ENCODE results near the gene SEPTIN3.

The SEPTIN3 gene

GRCh38 chr22:41969110-41969646 is at the start of gene SEPTIN3:
SEPTIN3 (plus strand) TSS chr22:41969443; CDS start chr22:41971493, 2,050 bp downstream.
- no peak for DNase-seq

GRCh38 chr22:41920271-41920976 is 48.8 kb upstream of the SEPTIN3 start:
- DNase-seq = no peak

- no peak for DNase-seq
Measured at GRCh38 chr22:41922328-41922727, 46.9 kb upstream of the SEPTIN3 start.

- no peak for DNase-seq
Measured at GRCh38 chr22:41922940-41923594, 46.2 kb upstream of the SEPTIN3 start.

DNA sequence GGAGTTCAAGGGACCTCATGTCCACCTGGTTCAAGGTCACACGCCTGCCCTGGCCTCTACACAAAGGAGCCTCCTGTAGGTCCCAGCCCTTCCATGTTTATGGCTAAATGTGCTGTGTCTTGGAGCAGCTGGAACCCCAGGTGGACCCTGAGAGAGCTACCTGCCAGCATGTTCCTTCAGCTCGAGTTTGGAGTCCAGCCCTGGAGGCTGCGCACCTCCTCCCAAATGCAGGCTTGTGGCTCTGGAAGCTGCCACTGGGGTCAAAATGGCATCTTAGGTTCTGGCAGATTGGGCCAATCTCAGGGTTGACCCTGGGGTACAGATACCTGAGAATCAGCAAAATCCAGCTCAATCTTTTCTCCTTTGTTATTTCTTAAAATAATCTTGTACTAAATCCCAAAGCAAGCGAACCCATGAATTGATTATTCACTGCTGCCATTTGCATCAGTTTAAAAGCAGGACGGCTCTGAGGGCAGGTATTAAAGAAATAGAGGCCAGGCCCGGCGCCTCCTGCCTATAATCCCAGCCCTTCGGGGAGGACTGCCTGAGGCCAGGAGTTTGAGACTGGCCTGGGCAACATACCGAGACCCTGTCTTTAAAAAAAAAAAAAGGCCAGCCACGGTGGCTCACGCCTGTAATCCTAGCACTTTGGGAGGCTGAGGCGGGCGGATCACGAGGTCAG is 45.5 kb upstream of the SEPTIN3 start:
- no peak for DNase-seq

DNA sequence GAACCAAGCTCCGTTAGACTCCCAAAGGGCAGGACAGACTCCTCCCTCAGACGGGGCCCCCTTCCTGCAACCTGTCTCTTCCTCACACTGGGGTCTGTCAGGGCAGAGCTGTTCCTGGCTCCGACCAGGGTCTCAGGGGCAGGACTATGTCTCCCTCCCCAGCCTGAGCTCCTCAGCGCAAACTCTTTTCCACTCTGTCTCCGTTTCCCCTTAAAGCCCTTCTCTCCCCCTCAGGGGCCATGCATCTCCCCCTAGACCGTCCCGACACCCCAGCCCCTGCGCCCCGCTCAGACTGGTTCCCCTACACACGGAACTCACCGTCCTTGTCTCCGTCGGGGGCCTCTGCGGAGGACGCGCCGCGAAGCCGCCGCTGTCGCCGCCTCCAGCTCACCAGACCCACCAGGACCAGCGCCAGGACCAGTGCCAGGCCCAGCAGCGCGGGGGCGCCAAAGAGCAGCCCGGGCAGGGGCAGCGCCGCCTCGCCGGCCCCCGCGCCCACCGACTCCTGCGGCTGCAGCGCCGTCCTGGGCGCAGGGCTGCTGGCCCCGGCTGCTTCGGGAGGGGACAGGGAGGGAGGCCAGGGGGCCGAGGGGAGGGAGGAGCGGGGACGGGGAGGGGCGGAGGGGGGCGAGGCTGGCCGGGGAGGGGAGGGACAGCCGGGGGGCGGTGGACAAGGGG is 43.3 kb upstream of the SEPTIN3 start:
- DNase-seq = peak; percentile 80

- DNase-seq = no peak
Measured at GRCh38 chr22:41927813-41928212, 41.4 kb upstream of the SEPTIN3 start.

DNA sequence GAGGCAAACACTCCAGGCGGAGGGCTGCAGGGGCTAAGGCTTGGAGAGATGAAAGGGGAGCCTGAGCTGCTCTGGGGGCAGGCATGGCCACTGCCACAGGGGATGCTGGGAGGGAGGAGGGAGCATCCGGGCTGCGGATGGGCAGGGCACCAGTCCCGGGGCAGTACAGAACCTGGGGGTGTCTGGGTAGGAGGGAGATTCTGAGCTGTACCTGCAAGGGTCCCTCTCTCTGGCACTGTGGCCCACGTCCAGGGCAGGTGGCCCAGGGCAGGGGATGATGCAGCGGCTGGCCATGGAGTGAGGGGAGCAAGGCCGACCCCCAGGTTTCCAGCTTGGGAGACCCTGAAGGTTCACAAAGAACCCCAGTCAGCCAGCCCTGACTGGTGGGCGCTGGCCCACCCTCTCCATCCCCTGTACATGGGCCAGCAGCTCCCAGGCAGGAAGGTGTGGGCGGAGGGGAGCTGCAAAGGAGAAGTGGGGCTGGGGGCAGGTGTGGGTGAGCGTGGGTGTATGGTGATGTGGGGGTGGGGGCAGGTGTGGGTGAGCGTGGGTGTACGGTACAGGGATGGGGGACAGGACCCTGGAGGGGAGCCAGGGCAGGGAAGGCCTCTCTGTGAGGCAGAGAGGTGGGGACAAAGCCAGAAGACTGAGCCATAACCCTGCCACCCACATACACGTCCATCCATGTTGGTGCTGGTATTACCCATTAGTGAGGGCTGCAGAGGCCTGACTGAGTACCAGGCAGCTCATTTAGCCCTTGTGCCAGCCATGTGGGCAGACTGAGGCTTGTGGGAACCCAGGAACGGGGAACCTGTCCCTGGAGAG is 40.4 kb upstream of the SEPTIN3 start:
- no peak for DNase-seq

DNA sequence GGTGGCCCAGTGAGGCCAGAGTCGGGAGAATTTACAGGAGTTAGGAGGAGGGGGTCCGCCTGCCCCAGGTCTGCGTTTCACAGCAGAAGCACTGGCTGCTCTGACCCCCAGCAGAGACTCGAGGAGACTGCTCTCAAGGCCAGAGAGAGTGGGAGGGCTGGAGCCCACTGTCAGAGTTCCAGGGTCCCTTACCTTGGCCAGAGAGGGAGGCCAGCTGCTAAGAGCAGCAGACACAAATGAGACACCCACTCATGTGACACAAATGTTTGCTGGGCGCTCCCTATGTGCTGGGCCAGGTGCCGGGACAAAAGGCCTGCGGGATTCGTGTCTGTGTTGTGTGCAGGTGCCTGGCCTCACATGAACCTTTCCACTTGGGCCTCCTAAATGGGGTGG is 39.8 kb upstream of the SEPTIN3 start:
- no peak for DNase-seq

DNA sequence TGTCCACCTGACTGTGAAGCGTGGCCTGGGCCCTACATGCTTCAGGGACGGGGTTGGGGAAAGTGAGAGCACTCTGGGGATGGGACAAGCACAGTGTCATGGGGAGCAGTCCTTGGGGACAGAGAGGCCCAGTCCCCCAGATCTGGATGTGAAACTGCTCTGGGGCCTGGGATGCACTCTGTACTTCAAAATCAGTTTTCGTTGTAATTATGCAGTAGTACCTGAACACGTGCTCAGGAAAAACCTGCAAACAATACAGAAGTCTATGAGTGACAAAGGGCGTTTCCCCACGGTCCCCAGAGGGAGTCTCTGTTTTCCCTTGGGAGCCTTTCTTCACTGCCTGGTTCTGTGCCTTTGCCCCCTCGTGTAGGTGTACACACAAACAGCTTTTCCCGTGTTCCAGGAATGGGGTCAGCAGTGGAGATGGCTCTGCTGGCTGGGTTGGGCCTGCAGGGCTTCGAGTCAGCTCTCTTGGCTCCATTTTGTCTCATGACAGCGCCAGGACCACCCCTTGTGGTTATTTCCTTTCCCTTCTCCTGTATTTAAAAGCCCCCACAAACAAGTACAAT is 37.5 kb upstream of the SEPTIN3 start:
- DNase-seq = no peak

DNA sequence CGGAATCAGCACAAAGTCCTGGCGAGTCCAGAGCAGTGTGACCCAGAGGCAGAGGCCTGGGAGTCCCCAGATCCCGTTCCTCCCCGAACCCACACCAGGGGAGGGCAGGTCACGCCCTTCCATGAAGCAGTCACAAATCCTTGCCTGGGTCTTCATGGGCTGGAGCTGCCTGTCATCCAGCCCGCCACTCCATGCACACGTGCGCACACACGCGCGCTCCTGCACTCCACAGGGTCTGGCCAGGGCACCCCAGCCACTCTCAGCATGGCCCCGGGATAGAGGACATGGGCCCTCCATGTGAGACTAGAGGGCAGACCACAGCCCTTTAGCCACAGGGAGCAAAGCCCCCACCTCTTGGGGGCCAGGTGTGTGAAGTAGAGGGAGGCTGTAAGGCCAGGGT is 36.9 kb upstream of the SEPTIN3 start:
- no peak for DNase-seq

DNA sequence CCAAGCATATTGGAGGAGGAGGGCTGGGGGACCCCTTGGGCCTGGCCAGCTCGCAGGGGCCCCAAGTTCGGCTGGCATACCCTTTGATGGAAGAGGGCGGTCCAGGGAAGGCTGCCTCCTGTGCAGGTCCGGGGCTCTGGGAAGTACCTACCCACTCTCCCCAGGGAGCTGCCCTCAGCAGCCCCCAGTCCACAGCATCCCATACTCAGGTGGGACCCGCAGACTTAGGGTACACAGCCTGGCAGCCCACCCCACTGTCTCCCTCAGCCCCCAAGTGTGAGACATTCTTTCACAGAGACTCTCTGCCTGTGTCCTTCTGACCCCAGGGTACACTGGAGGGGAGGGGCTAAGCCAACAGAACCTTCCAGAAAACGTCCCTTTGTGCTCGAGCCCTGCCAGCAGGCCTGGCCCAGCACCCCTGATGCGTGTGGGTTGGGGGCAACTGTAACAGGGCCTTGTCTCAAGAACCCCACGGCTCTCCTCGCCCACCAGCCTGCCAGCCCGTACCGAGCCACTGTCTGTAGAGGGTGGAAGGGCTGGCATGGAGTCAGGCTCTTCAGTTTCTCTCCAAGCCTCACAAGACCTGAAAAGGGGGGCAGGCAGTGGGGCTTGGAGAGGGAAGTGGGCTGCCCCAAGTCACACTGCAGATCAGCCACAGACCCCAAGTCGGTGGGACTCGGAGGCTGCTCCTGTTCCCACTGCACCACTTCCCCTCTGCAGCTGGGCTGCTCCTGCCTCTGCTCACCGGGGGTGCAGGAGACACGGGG is 35.6 kb upstream of the SEPTIN3 start:
- peak; percentile 6 for DNase-seq

DNA sequence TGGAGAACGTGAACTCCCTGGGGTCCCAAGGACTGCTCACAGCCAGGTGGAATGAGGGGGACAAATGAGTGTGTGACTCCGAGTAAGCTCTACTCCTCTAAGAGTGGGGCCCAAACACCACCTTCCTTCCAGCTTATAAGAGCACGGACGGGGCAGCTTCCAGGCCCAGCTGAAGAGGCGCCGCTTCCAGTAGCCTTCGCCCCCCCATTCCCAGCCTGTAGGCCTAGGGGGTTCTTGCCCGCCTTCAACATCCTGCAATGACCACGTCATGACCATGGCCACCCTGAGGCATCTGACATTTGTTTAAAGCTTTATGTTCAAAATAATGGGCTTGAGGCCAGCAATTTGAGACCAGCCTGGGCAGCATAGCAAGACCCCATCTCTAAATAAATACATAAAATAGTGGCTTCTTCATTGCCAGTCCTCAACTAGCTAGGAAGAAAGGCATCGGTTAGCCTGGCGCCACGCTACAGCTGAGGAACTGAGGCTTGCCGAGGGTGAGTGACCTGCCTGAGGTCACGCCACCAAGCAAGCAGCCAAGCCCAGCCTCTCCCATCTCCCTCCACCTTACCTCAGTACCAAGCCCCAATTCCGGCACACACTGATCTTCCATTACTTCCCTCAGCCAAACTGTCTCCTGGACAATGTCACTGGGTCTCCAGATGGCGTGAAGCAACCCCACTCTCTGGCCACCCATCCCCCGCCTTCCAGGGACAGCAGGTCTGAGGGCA is 34.8 kb upstream of the SEPTIN3 start:
- DNase-seq = no peak

DNA sequence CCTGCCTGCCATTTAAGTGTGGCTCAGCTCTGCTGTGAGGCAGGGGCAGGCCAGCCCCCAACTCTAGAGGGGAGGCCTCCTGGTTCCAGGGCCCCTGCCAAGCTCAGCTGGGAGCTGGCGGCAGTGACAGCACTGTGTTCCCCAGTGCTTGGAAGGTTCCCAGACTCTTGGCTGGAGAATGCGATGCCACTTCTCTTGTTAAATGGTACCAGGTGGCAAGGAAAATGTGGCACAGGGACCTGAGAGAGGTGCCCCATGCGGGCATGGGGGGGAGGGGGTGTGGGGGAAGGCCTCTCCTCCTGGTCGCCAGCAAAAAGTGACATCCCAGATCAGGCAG is 34.3 kb upstream of the SEPTIN3 start:
- no peak for DNase-seq

GRCh38 chr22:41935509-41935908 is 33.7 kb upstream of the SEPTIN3 start:
- no peak for DNase-seq

GRCh38 chr22:41936894-41937169 is 32.4 kb upstream of the SEPTIN3 start:
- DNase-seq = peak; percentile 0

- peak; percentile 51 for DNase-seq
Measured at GRCh38 chr22:41939981-41940831, 29.0 kb upstream of the SEPTIN3 start.

DNA sequence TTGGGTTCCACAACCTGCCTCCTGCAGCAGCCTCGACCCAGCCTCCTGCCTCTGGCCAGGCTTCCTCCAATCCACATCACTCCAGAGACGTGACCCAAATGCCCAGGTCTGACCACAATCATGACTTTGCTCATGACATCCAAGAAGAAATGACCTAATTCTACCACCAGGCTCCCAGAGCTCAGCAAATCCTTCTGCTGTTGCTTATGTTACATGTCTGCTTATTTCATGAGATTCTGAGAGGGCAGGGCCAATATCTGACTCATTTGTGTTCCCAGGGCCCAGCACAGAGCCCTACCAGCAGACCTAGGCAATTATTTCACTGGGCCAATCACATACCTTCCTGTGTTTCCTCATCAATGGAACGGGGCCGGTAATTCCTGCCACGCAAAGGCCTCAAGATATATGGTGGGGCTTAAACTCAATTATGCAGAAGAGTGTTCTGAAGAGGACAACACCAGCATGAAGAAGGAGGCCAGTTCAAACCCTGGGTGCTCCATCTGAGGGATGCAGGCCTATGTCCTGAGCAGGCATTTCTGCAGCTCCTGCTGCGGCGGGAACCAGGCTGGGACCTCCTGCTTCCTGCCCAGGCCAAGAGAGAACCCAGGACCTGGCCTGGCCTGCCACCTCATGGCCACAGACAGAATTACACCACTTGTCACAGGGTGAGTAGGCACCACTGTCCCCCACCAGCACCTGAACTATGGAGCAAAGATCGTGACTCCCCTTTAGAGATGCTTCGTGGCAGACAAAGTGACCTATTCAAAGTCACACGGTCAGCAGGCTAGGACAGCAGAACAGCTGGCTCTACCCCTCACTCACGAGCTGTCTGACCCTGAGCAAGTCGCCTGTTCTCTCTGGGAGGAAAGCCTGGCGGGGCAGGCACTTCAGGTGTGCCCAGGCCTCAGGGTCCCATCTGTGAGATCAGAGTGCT is 28.1 kb upstream of the SEPTIN3 start:
- DNase-seq = peak; percentile 87
